ENCODE measurements around the gene ZDHHC19.
"Not testable (repeated sequence)": the region's sequence is repeated elsewhere in the genome, so short reads cannot be mapped to it uniquely, and the experiment has no call there.

ZDHHC19 gene

DNA sequence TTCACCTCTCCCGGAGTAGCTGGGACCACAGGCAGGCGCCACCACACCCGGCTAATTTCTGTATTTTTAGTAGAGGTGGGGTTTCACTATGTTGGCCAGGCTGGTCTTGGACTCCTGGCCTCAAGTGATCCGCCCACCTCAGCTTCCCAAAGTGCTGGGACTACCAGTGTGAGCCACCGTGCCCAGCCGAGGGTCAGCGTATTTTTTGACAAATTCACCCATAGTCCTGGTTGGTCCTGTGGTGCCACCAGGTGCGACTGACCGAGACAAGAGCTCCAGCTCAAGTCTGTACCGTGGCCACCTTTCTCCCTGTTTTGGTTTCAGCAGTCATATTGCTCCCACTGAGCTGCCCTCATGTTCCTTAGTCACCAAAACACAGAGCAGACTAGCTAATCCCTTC lies 13.9 kb upstream of the ZDHHC19 start:
- no peak for DNase-seq (ENCODE audit: low read depth in 3 of 3)

DNA sequence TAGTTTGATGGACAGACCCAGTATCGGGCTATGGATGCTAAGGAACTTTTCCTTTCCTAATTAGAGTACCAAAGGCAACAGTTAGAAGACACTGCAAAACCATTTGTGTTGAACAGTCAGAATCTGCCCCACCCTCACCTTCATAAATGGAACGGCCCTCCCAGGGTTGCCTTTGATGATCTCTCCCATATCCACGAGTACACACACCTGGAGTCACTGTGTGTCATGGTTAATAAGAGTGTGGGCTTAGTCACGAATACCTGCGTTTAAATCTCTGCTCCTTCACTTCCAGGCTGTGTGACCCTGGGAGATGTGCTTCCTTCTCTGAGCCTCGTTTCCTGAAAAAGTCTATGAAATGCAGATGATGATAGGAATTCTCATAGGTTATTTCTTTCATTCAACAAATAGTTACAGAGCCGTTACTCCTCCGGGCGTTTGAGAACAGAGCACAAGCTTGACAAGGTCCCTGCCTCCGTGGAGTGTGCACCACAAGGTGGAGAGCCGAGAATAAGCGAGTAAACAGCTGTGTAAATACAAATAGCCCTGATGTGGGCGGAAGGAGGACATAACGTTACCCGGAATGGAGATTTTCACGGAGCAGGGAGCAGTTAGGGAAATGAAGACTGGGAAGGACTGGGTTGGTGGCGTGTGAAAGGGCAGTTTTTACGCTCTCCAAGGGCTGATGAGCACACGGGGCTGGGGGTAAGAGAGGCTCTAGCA lies 11.8 kb upstream of the ZDHHC19 start:
- no peak for DNase-seq (ENCODE audit: low read depth in 3 of 3)

DNA sequence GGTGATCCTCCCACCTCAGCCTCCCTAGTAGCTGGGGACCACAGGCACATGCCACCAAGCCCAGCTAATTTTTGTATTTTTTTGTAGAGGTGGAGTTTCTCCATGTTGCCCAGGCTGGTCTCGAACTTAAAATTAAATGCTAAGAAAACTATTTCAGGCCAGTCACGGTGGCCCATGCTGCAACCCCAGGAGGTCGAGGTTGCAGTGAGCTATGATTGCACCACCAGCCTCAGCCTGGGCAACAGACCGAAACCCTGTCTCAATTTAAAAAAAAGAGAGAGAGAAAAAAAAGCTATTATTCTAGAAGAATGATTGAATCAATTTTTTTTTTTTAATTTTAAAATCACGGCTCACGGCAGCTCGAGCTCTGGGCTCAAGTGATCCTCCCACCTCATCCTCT lies 9.8 kb upstream of the ZDHHC19 start:
- DNase-seq (ENCODE audit: low read depth in 3 of 3): no peak

DNA sequence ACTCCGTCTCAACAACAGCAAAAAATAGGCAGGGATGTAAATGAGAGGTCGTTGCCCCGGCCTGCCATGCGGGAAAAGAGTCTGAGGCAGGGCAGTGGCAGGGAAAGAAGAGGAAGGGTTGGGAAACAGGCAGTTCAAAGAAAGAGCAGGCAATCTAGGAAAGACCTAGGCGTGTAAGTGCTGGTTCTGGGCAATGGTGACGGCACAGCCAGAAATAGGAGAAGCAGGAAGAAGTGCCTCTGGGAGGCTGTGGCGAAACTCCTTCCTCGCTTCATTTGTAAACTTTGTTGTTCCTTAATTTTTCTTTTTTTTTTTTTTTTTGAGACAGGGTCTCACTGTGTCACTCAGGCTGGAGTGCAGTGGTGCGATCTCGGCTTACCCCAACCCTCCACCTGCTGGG lies 9.4 kb upstream of the ZDHHC19 start:
- no peak for DNase-seq (ENCODE audit: low read depth in 3 of 3)

DNA sequence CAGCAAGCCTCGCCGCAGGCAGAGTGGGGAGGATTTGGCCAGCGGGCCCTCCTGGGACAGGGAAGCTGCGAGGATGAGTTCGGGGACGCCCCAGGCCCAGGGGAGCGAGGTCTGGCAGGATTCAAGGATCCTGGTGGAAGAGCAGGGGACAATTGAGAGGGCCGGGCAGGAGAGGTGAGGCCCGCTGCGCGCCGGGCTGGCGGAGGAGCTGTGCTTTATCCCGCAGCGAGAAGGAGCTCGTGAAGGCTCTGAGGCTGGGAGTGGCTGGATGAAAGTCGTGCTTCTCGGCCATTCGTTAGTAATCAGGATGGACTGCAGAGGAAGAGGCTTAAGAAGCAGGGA lies 8.7 kb upstream of the ZDHHC19 start:
- DNase-seq (ENCODE audit: low read depth in 3 of 3): no peak

DNA sequence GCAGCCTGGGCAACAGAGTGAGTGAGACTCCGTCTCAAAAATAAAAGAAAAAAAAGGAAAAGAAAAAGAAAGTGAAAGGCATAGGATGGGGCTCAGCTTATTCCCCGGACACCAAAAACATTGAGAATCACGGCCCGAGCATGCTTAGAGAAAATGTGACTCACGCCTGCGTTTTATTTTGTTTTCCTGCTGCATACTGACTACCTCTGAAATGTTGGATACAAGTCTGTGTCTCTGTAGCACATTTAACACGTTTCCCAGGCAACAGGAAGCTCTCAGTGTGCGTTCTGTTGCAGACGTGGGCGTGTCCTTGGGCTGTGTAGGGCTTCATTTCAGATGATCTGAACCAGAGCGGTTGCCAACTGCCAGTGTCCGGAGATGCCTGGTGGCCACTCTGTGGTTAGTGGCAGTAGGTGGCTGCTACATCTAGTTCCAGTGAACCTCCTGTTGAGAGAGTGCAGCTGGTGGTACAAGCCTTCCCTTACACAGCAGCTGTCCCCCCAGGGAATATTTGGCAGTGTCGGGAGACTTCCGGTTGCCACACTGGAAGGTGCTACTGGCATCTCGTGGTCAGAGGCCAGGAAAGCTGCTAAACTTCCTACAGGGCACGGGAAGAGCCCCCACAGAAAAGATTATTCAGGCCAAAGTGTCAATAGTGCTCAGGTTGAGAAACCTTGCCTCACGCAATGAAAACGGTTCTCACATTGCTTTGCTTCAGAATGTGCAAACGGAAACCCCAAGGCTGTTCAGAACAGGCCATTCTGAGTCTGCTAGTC lies 8.2 kb upstream of the ZDHHC19 start:
- DNase-seq (ENCODE audit: low read depth in 3 of 3): peak in 2 of 3 experiments; percentile 32 to 42

DNA sequence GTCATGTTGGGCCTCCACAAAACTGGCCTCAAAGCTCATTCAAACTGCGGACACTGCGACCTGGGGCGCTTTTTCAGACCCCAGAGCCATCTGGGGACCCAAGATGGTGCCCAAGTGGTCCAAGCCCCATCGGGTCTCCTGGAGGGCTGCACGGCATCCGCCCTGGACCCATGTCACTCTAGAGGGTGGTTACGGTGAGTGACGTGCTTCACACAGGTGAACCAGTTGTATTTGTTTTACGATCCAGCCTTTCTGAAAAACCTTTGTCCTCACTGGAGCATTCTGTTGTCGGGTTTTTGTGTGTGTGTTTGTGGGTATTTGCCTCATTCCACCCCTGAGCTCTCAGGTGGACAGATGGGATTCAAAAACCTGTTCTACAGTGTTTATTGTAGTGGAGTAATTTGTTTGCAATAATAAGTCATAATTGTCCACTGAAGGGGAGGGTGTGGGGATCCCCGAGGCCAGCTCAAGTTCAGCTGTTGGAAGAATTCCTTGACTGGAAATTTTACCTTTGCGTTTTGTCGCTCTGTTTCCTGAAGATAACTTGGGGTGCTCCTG lies 7.0 kb upstream of the ZDHHC19 start:
- no peak for DNase-seq (ENCODE audit: low read depth in 3 of 3)

DNA sequence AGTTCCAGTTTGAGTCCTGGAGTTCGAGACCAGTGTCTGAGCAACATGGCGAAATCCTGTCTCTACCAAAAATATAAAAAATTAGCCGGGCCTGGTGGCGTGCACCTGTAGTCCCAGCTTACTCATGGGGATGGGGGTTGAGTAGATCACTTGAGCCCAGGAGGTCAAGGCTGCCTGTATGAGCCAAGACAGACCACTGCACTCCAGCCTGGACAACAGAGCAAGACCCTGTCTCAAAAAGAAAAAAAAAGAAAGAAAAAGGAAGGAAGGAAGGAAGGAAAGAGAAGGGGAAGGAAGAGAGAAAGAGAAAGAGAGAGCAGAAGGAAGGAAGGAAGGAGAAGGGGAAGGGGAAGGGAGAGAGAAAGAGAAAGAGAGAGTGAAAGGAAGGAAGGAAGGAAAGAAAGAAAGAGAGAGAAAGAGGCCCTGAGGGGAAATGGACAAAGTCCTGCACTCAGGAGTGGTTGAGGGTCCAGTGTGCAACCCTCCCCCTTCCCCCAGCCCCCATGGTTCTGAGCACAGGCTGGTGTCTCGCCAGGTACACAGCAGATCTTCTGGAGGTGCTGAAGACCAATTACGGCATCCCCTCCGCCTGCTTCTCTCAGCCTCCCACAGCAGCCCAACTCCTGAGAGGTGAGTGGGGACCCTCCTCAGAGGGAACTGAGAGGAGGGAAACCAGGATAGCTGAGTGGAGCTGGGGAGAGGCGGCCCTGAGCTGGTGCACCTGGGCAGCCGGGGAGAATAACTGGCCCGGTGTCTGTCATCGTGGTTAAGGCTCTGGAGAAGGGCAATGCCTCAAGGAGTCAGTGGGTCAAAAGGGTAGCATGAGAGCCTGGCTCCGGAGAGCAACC lies 6.3 kb upstream of the ZDHHC19 start:
- no peak for DNase-seq (ENCODE audit: low read depth in 3 of 3)

DNA sequence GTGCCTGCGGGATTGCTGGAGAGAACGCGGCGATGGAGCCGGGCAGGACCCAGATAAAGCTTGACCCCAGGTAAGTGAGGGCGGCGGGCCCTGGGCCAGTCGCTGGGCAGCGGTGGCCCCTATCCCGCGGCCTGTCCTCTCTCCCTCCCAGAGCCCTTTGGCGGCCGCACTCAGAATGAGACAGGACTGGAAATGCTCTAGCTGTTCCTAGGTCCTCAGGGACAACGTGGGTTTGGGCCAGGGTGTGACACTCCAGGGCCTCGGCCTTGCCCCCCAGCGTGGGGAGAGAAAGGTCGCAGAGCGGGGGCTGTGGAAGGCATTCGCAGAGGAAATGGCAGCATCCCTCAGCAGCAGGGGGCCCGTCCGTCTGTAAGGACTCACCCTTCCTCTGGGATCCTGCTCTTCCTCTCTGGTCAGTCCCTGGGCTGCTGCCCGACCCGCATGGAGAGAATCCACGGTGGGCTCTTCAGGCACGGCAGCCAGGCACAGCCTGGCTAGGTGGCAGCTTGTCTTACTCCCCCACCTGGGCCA lies 5.5 kb upstream of the ZDHHC19 start:
- DNase-seq (ENCODE audit: low read depth in 3 of 3): no peak

- DNase-seq (ENCODE audit: low read depth in 3 of 3): no peak
Measured at GRCh38 chr3:196216089-196216564, 4.9 kb upstream of the ZDHHC19 start, which contains the start of gene SLC51A. SLC51A (plus strand) TSS chr3:196216534; CDS start chr3:196216713, 179 bp downstream.

DNA sequence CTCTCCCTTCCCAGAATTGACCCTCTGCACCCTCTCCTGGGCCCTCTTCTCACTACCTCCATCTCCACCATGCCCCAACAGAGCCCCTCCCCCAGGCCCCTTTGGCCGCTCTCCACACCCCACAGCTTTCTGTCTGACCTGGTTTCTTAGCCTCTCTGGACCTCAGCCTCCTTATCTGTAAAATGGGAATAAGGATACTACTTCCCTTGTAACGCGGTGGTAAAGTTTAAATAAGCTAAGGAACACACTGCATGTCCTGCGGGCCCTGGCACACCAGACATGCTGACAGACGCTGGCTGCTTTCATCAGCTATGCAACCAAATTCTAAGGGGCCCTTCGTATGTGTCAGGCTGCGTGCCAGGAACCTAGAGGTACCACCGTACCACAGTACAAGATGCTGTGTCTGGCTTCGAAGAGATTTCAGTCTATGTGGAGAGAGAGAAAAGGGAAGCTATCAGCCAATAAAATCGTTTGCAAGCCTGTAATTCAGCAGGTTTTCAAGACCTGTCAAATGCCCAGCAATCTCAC lies 4.4 kb upstream of the ZDHHC19 start:
- DNase-seq (ENCODE audit: low read depth in 3 of 3): no peak

- DNase-seq (ENCODE audit: low read depth in 3 of 3): no peak
Measured at GRCh38 chr3:196214783-196215441, 3.7 kb upstream of the ZDHHC19 start.

DNA sequence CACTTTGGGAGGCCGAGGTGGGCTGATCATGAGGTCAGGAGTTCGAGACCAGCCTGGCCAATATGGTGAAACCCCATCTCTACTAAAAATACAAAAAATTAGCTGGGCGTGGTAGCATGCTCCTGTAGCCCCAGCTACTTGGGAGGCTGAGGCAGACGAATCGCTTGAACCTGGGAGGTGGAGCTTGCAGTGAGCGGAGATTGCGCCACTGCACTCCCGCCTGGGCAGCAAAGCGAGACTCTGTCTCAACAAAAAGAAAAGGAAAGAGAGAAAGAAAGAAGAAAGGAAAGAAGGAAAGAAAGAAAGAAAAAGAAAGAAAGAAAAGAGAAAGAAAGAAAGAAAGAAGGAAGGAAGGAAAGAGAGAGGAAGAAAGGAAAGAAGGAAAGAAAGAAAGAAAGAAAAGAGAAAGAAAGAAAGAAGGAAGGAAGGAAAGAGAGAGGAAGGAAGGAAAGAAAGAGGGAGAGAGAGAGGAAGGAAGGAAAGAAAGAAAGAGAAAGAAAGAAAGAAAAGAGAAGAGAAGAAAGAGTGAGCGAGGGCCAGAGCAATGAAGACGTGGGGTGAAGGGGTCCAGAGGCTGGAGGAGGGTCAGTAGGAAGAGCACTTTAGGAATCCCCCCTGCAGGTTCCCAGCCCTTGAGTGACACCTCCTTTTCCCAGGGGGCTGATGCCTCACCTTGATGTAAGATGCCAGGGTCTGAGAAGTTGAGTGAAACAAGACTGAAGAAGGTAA lies 1.1 kb downstream of the ZDHHC19 start:
- not testable (repeated sequence) for DNase-seq (ENCODE audit: low read depth in 3 of 3)

GRCh38 chr3:196208942-196209695 lies 2.1 kb downstream of the ZDHHC19 start:
- DNase-seq (ENCODE audit: low read depth in 3 of 3): no peak

- peak in 2 of 3 experiments; percentile 37 to 50 for DNase-seq (ENCODE audit: low read depth in 3 of 3)
Measured at GRCh38 chr3:196207833-196208607, 3.2 kb downstream of the ZDHHC19 start.

GRCh38 chr3:196207159-196207832 lies 3.9 kb downstream of the ZDHHC19 start:
- no peak for DNase-seq (ENCODE audit: low read depth in 3 of 3)

DNA sequence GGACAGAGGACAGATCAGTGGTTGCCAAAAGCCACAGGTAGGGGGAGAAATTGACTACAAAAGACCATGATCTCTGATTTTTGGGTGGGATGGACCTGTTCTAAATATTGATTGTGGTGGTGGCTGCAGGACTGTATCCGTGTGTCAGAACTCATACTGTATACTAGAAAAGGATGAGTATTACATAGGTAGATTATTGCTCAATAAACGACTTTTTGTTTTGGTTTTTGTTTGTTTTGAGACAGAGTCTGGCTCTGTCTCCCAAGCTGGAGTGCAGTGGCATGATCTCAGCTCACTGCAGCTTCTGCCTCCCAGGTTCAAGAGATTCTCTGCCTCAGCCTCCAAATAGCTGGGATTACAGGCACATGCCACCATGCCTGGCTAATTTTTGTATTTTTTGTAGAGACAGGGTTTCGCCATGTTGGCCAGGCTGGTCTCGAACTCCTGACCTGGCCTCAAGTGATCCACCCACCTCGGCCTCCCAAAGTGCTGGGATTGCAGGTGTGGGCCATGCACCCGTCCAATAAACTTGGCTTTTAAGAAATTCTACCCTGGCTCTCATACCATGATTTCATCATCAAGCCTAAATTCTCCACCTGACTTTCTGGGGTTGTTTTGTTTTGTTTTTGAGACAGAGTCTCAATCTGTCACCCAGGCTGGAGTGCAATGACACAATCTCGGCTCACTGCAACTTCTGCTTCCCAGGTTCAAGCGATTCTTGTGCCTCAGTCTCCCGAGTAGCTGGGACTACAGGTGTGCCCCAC lies 5.6 kb downstream of the ZDHHC19 start:
- not testable (repeated sequence) for DNase-seq (ENCODE audit: low read depth in 3 of 3)
